Endodermal cell (in vitro differentiated cells): Measurements from ENCODE around the gene DAPK2. TPM values are rescaled to one million over a fixed set of nuclear protein-coding genes. Genes with fewer than 3 reads are reported as not detected.
"Not testable (repeated sequence)": the region's sequence is repeated elsewhere in the genome, so short reads cannot be mapped to it uniquely, and the experiment has no call there.

Source experiments
- DNase-seq: peaks from one replicate; pipeline ENCODE4 v3.0.0-alpha.2; 2017
- H3K27ac ChIP-seq: 2 replicates; pipeline ENCODE4 v1.5.1; 2013; ENCODE audit warnings: mild to moderate bottlenecking, low read depth, low read length, moderate library complexity
- H3K27me3 ChIP-seq: 2 replicates; pipeline ENCODE4 v1.6.1; 2013; ENCODE audit warnings: mild to moderate bottlenecking, low read length, moderate library complexity; ENCODE audit not compliant: insufficient read depth, control insufficient read depth, poor library complexity, severe bottlenecking
- H3K36me3 ChIP-seq: 2 replicates; pipeline ENCODE4 v1.7.0; 2013; ENCODE audit warnings: mild to moderate bottlenecking, low read length, moderate library complexity; ENCODE audit not compliant: control insufficient read depth, insufficient read depth
- H3K4me1 ChIP-seq: one replicate; pipeline ENCODE4 v1.7.0; 2013; ENCODE audit warnings: low read length; ENCODE audit not compliant: control insufficient read depth, insufficient read depth
- H3K4me3 ChIP-seq: 2 replicates; pipeline ENCODE4 v1.5.1; 2013; ENCODE audit warnings: mild to moderate bottlenecking, low read length, moderate library complexity
- H3K9ac ChIP-seq: 2 replicates; pipeline ENCODE4 v1.6.1; 2013; ENCODE audit warnings: mild to moderate bottlenecking, low read length, moderate library complexity; ENCODE audit not compliant: poor library complexity, severe bottlenecking; ENCODE audit errors: extremely low read depth
- H3K9me3 ChIP-seq: 2 replicates; pipeline ENCODE4 v1.6.1; 2013; ENCODE audit warnings: mild to moderate bottlenecking, low read length, moderate library complexity; ENCODE audit not compliant: control insufficient read depth
- H3K27ac Mint-ChIP-seq: 2 replicates; pipeline ENCODE4 v1.8.0; 2020; ENCODE audit warnings: mixed read lengths
- H3K27me3 Mint-ChIP-seq: 2 replicates; pipeline ENCODE4 v1.8.0; 2021; ENCODE audit warnings: mild to moderate bottlenecking, mixed read lengths; ENCODE audit not compliant: insufficient read depth
- H3K36me3 Mint-ChIP-seq: 2 replicates; pipeline ENCODE4 v1.8.0; 2020; ENCODE audit warnings: low read depth, mixed read lengths
- H3K4me1 Mint-ChIP-seq: 2 replicates; pipeline ENCODE4 v1.8.0; 2020; ENCODE audit warnings: mixed read lengths
- H3K4me3 Mint-ChIP-seq: 2 replicates; pipeline ENCODE4 v1.8.0; 2020; ENCODE audit warnings: mild to moderate bottlenecking, moderate library complexity, mixed read lengths
- H3K9me3 Mint-ChIP-seq: 2 replicates; pipeline ENCODE4 v1.8.0; 2020; ENCODE audit warnings: mild to moderate bottlenecking, mixed read lengths
- CTCF ChIP-seq: fragments of 200-600 bp; sonication (generic); conservative IDR thresholded peaks from 2 replicates; pipeline ENCODE4 v1.5.0; 2021; ENCODE audit warnings: antibody characterized with exemption, mild to moderate bottlenecking
- WGBS, 2 experiments: methylation state at CpG; one replicate each; pipeline versions ENCODE4 v1.1.5 to v1.1.7; 2013; ENCODE audit warnings: missing lambda C conversion rate in 2 of 2, mixed read lengths in 1 of 2; ENCODE audit not compliant: insufficient coverage in 1 of 2, insufficient read length in 1 of 2; 5-methylcytosine and 5-hydroxymethylcytosine counted together
- total RNA-seq, 2 donors: library from RNA; stranded (reverse); fragmentation: NEBNext Ultra II Directional in 1 of 2; extraction: Animal tissue kit (Norgen Biotek cat#: 25700) in 1 of 2; gene quantifications; 2 replicates in 1 of 2; 3 replicates in 1 of 2; pipeline ENCODE4 v1.2.1, GENCODE V29; 2021

DAPK2 gene
- total RNA-seq, 2 donors from 2014 or later, result 2.4 to 2.6 TPM

- no peak overlapping the region for H3K9ac ChIP-seq
- peaks cover 3% of the 10 kb centered on the region for H3K9me3 ChIP-seq
- H3K27ac ChIP-seq, result no peak overlapping the region
- H3K27me3 ChIP-seq, result no peaks in the 10 kb centered on the region
- DNase-seq, result no peak
- Mint-ChIP-seq H3K27ac (no peak overlapping the region), H3K9me3 (peaks cover 5% of the 10 kb centered on the region), H3K36me3 (peaks cover 3% of the 10 kb centered on the region), H3K4me1 (no peaks in the 10 kb centered on the region), H3K4me3 (no peak overlapping the region), H3K27me3 (no peaks in the 10 kb centered on the region)
- H3K4me3 ChIP-seq, result no peak overlapping the region
- peaks cover 9% of the 10 kb centered on the region for H3K36me3 ChIP-seq
- H3K4me1 ChIP-seq, result no peaks in the 10 kb centered on the region
- TF ChIP-seq CTCF, result no peak
- WGBS, 2 experiments, result 86% methylated on average over 1 of the region's 1 CpG; no CpG with 5 or more reads in 1 of the 2 experiments
Measured at GRCh38 chr15:64066451-64066850, 20.2 kb upstream of the DAPK2 start.

GRCh38 chr15:64060716-64061115 is 14.4 kb upstream of the DAPK2 start:
- no peaks in the 10 kb centered on the region for H3K4me1 ChIP-seq
- H3K9me3 ChIP-seq, result peaks cover 3% of the 10 kb centered on the region
- Mint-ChIP-seq H3K27me3 (no peaks in the 10 kb centered on the region), H3K4me3 (no peak overlapping the region), H3K9me3 (peaks cover 16% of the 10 kb centered on the region), H3K27ac (no peak overlapping the region), H3K36me3 (no peaks in the 10 kb centered on the region), H3K4me1 (no peaks in the 10 kb centered on the region)
- no peaks in the 10 kb centered on the region for H3K27me3 ChIP-seq
- DNase-seq, result no peak
- 93 to 98% methylated on average over 11 to 29 of the region's 29 CpGs for WGBS, 2 experiments
- no peak overlapping the region for H3K27ac ChIP-seq
- no peak overlapping the region for H3K9ac ChIP-seq
- TF ChIP-seq CTCF, result no peak
- H3K36me3 ChIP-seq, result no peaks in the 10 kb centered on the region
- H3K4me3 ChIP-seq, result no peak overlapping the region

- H3K4me1 ChIP-seq, H3K4me3 Mint-ChIP-seq, H3K36me3 Mint-ChIP-seq, H3K9ac ChIP-seq, H3K27ac Mint-ChIP-seq, H3K4me3 ChIP-seq, H3K9me3 ChIP-seq, H3K36me3 ChIP-seq, H3K4me1 Mint-ChIP-seq, H3K27me3 Mint-ChIP-seq, DNase-seq, H3K27ac ChIP-seq, H3K27me3 ChIP-seq: not testable (repeated sequence)
- WGBS, 2 experiments, result 93 to 100% methylated on average over 1 to 2 of the region's 2 CpGs
- H3K9me3 Mint-ChIP-seq, result peaks cover 16% of the 10 kb centered on the region
Measured at GRCh38 chr15:64059104-64059503, 12.8 kb upstream of the DAPK2 start.

GRCh38 chr15:64058279-64058678 is 12.0 kb upstream of the DAPK2 start:
- H3K9ac ChIP-seq, result no peak overlapping the region

GRCh38 chr15:64053674-64054073 is 7.4 kb upstream of the DAPK2 start:
- H3K27ac ChIP-seq, H3K36me3 ChIP-seq, H3K4me3 ChIP-seq, H3K4me3 Mint-ChIP-seq, H3K27ac Mint-ChIP-seq, DNase-seq, H3K4me1 Mint-ChIP-seq, H3K27me3 Mint-ChIP-seq, H3K36me3 Mint-ChIP-seq, H3K27me3 ChIP-seq, H3K9me3 ChIP-seq, H3K4me1 ChIP-seq, H3K9me3 Mint-ChIP-seq, H3K9ac ChIP-seq: not testable (repeated sequence)
- 90 to 91% methylated on average over 8 to 12 of the region's 12 CpGs for WGBS, 2 experiments

More at GRCh38 chr15:64058279-64058678, 12.0 kb upstream of the DAPK2 start:
- Histone ChIP-seq H3K9me3 (peaks cover 3% of the 10 kb centered on the region), H3K27me3 (no peaks in the 10 kb centered on the region), H3K4me1 (no peaks in the 10 kb centered on the region), H3K4me3 (no peak overlapping the region), H3K36me3 (no peaks in the 10 kb centered on the region), H3K27ac (no peak overlapping the region)
- TF ChIP-seq CTCF, result no peak
- Mint-ChIP-seq H3K9me3 (peaks cover 16% of the 10 kb centered on the region), H3K36me3 (no peaks in the 10 kb centered on the region), H3K4me3 (no peak overlapping the region), H3K4me1 (no peaks in the 10 kb centered on the region), H3K27me3 (no peaks in the 10 kb centered on the region), H3K27ac (no peak overlapping the region)
- no peak for DNase-seq
- 88 to 100% methylated on average over 3 to 5 of the region's 5 CpGs for WGBS, 2 experiments
